ENCODE measurements around the gene FAM53B.

The FAM53B gene

DNA sequence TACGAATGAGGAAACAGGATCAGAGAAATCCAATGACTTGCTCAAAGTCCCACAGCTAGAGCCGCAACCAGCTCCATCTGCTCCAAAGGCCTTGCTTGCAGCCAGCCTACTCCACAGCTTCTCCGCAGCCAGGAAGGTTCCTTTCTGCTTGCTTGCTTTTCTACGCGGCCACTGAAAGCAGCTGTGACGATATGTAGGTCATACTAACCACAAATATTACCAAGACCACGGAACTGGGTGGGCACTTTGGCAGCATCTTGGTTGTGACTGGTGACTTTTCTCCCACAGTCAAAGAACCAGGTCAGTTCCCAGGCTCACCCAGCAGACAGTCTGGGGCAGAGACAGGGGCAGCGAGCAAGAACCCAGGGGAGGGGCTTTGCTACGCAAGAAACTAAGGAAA is 86.4 kb downstream of the FAM53B start:
- DNase-seq (ENCODE audit: low read depth in 2 of 2), result peak; percentile 18 to 36
- no peak for TF ChIP-seq CTCF (IDR thresholded peaks at IDR 0.05; ENCODE audit: low read depth, low read length)
- no peak overlapping the region for H3K4me3 ChIP-seq (replicated peaks in 1 of 2; ENCODE audit: low read depth in 2 of 2, low read length in 2 of 2)

DNA sequence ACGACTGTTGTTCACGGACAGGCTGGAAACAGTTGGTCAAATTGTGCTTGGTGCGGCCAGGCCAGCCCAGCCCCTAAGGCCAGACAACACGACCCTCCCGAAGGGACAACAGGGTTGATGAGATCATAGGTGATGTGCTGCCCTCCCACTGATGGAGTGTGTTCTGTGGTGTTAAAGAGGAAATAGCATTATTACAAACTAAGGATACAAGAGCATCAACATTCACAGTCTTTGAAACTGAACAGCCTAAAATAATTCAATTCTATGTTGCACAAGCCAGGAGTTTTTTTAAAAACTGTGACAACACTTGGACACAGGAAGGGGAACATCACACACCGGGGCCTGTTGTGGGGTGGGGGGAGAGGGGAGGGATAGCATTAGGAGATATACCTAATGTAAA is 87.6 kb downstream of the FAM53B start:
- no peak for TF ChIP-seq CTCF (IDR thresholded peaks at IDR 0.05; ENCODE audit: low read depth, low read length)
- no peak for DNase-seq (ENCODE audit: low read depth in 2 of 2)
- no peak overlapping the region for H3K4me3 ChIP-seq (replicated peaks in 1 of 2; ENCODE audit: low read depth in 2 of 2, low read length in 2 of 2)

DNA sequence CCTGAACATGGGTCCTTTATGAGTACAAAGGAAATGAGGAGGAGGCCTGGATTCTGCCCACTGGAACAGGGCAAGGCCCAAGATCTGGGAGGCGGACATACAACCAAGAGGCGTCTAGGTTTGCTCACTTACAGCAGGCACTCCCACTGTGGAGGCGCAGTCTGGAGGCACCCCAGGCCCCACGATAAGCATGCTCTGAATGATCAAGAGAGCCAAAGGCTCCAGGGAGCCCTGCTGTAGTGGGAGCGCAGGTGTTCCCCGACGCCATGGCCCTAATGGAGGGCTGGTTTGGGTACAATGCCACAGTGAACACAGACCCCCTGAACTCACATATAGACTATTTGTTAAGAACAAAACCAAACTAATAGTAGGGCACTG is 88.1 kb downstream of the FAM53B start:
- DNase-seq (ENCODE audit: low read depth in 2 of 2), result no peak
- no peak for TF ChIP-seq CTCF (IDR thresholded peaks at IDR 0.05; ENCODE audit: low read depth, low read length)
- H3K4me3 ChIP-seq (replicated peaks in 1 of 2; ENCODE audit: low read depth in 2 of 2, low read length in 2 of 2), result no peak overlapping the region

DNA sequence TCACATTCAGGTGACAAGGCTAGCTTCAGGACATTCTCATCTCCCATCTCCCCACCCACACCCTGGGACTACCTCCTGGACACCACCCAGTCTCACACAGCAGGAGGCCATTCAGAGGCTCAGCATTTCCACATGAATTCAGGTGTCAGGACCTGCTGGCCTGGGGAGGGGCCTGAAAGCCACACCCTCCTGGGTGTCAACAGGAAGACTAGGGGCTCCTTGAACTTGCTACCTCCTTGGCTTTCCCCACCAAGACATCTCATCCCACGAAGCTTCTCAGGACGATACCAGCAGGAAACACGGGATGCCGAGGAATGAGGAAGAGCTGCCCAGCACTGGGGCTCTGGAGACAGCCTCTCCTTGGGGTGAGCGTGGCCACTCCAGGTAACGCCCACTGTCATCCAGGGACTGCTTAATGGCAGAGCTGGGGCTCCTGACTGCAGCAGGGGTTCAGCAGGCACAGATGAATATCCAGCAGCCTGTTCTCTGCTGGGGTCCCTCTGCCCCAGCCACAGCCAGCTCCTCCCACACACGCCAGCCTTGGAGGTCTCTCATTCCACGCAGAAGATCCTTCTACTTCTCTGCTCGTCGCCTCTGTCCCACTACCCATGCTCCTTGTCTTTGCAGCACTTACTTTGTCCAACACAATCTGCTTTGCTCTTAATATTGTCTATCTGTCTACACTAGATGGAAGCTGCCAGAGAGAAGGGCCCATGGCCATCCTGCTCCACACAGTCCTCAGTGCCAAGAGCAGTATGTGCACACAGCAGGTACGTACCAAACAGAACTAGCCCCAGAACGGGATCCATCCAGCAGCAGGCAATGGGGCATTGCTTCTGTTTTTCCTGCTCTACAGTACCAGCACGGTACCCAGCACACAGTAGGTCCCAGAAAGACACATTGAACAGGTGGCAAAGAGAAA is 88.7 kb downstream of the FAM53B start:
- no peak for TF ChIP-seq CTCF (IDR thresholded peaks at IDR 0.05; ENCODE audit: low read depth, low read length)
- no peak for DNase-seq (ENCODE audit: low read depth in 2 of 2)
- no peak overlapping the region for H3K4me3 ChIP-seq (replicated peaks in 1 of 2; ENCODE audit: low read depth in 2 of 2, low read length in 2 of 2)

DNA sequence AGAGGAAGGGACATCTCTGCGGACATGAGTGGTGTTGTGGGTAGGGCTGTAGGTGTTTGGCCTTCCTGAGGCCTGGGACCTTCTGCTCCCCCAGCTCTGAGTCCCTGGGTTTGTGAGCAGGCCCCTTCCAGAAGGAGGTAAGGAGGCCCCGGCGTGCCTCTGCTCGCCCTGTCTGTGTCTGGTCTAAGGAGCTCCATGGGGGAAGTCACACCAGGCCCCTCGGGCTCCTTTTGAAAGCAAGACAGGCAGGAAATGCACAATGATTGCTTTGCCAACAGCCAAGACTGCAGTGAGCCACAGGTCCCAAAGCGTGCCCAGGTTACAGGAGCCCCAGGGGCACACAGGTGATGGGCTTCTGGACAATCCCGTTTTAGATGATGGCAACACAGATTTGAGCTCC is 89.5 kb downstream of the FAM53B start:
- TF ChIP-seq CTCF (IDR thresholded peaks at IDR 0.05; ENCODE audit: low read depth, low read length), result no peak
- DNase-seq (ENCODE audit: low read depth in 2 of 2), result no peak
- H3K4me3 ChIP-seq (replicated peaks in 1 of 2; ENCODE audit: low read depth in 2 of 2, low read length in 2 of 2), result no peak overlapping the region

- DNase-seq (ENCODE audit: low read depth in 2 of 2), result no peak
- H3K4me3 ChIP-seq (replicated peaks in 1 of 2; ENCODE audit: low read depth in 2 of 2, low read length in 2 of 2), result no peak overlapping the region
- TF ChIP-seq CTCF (IDR thresholded peaks at IDR 0.05; ENCODE audit: low read depth, low read length), result no peak
Observed at GRCh38 chr10:124653811-124654651, 90.1 kb downstream of the FAM53B start.
